H1 (cell line): ENCODE data around the gene DNAJC16. TPM values are rescaled to one million over a fixed set of nuclear protein-coding genes. Genes with fewer than 3 reads are reported as not detected.

Experiments used
- CTCF ChIA-PET: fragments of 300-600 bp; sonication (Branson Sonifier 250); formaldehyde crosslinking; loops from one replicate; lab custom pipeline; 2021; ENCODE audit not compliant: partially characterized antibody; lab: Charles Lee
- POLR2A ChIA-PET: fragments of 300-600 bp; sonication (Branson Sonifier 250); formaldehyde crosslinking; loops from one replicate; lab custom pipeline; 2021; ENCODE audit warnings: inconsistent platforms; ENCODE audit not compliant: partially characterized antibody; lab: Charles Lee
- DNase-seq, 2 experiments: peaks; one replicate each; pipeline versions ENCODE4 v3.0.0 to v3.0.0-alpha.2; 2010 to 2022; ENCODE audit warnings: low spot score in 2 of 2, low read depth in 1 of 2, mixed read lengths in 1 of 2
- FAIRE-seq: peaks from 2 replicates; lab custom pipeline; 2011; peaks lifted over from hg19 to GRCh38; lab: Jason Lieb, UNC
- H2AFZ ChIP-seq: 2 replicates; pipeline ENCODE4 v1.8.1; 2012; ENCODE audit warnings: low read length, inconsistent platforms
- H2AK5ac ChIP-seq: 2 replicates; pipeline ENCODE4 v1.6.1; 2013; ENCODE audit warnings: low read depth, low read length
- H2BK120ac ChIP-seq: replicated peaks from 2 replicates; pipeline ENCODE3; 2013; ENCODE audit warnings: low read depth, low read length, inconsistent platforms
- H2BK12ac ChIP-seq: 2 replicates; pipeline ENCODE4 v1.6.1; 2013; ENCODE audit warnings: low read depth, low read length
- H2BK15ac ChIP-seq: 2 replicates; pipeline ENCODE4 v1.6.1; 2013; ENCODE audit warnings: low read length
- H2BK20ac ChIP-seq: 2 replicates; pipeline ENCODE4 v1.6.1; 2013; ENCODE audit warnings: low read length
- H2BK5ac ChIP-seq: 2 replicates; pipeline ENCODE4 v1.6.1; 2013; ENCODE audit warnings: low read depth, low read length
- H3K14ac ChIP-seq: 2 replicates; pipeline ENCODE4 v1.6.1; 2013; ENCODE audit warnings: inconsistent platforms; ENCODE audit not compliant: insufficient read length
- H3K18ac ChIP-seq: 2 replicates; pipeline ENCODE4 v1.6.1; 2013; ENCODE audit warnings: low read length; ENCODE audit errors: extremely low read depth
- H3K23ac ChIP-seq: 2 replicates; pipeline ENCODE4 v1.6.1; 2013; ENCODE audit warnings: inconsistent platforms; ENCODE audit not compliant: insufficient read length
- H3K23me2 ChIP-seq: 2 replicates; pipeline ENCODE4 v1.6.1; 2013; ENCODE audit warnings: low read depth, low read length
- H3K27ac ChIP-seq: 2 replicates; pipeline ENCODE4 v1.6.1; 2011; ENCODE audit warnings: low read depth, low read length, inconsistent platforms
- H3K27me3 ChIP-seq, 4 experiments: replicated peaks in 1 of 4; 1 replicate in 1 of 4; 2 replicates in 3 of 4; pipeline versions ENCODE4 v1.6.1 to v1.8.1; 2011 to 2013; ENCODE audit warnings: low read length in 3 of 4, mild to moderate bottlenecking in 3 of 4, inconsistent platforms in 2 of 4, mixed read lengths in 2 of 4, moderate library complexity in 1 of 4; ENCODE audit not compliant: control insufficient read depth in 3 of 4, insufficient read depth in 3 of 4; ENCODE audit errors: extremely low read depth in 1 of 4
- H3K36me3 ChIP-seq, 4 experiments: 2 replicates each; pipeline versions ENCODE4 v1.6.1 to v1.8.1; 2011 to 2013; ENCODE audit warnings: mild to moderate bottlenecking in 4 of 4, low read length in 3 of 4, moderate library complexity in 2 of 4, control low read depth in 1 of 4, inconsistent platforms in 1 of 4; ENCODE audit not compliant: insufficient read depth in 4 of 4, control insufficient read depth in 2 of 4
- H3K4ac ChIP-seq: replicated peaks from 2 replicates; pipeline ENCODE3; 2013; ENCODE audit warnings: low read length, low read depth, mixed read lengths, inconsistent platforms; ENCODE audit not compliant: insufficient read length
- H3K4me1 ChIP-seq, 4 experiments: replicated peaks in 1 of 4; 1 replicate in 1 of 4; 2 replicates in 3 of 4; pipeline versions ENCODE4 v1.6.1 to v1.8.1; 2011 to 2013; ENCODE audit warnings: low read length in 3 of 4, inconsistent platforms in 2 of 4, mixed read lengths in 1 of 4; ENCODE audit not compliant: insufficient read depth in 4 of 4, control insufficient read depth in 3 of 4
- H3K4me2 ChIP-seq, 2 experiments: 2 replicates each; pipeline versions ENCODE4 v1.6.1 to v1.8.1; 2011 to 2013; ENCODE audit warnings: low read depth in 2 of 2, low read length in 2 of 2, control low read depth in 1 of 2, inconsistent platforms in 1 of 2, mild to moderate bottlenecking in 1 of 2; ENCODE audit not compliant: insufficient read depth in 1 of 2
- H3K4me3 ChIP-seq, 4 experiments: fragments of 200-600, 300-600 bp in 1 of 4; sonication (generic), shearing (Covaris generic), sonication (Bioruptor Twin) in 1 of 4; 2 replicates each; pipeline versions ENCODE4 v1.5.1 to v1.8.1; 2011 to 2016; ENCODE audit warnings: low read length in 4 of 4, low read depth in 3 of 4, control low read depth in 2 of 4, inconsistent platforms in 2 of 4, mild to moderate bottlenecking in 2 of 4, mixed read lengths in 1 of 4, moderate library complexity in 1 of 4; ENCODE audit not compliant: insufficient read depth in 2 of 4; ENCODE audit errors: extremely low read depth in 1 of 4
- H3K56ac ChIP-seq: replicated peaks from 2 replicates; pipeline ENCODE3; 2013; ENCODE audit warnings: low read depth, mild to moderate bottlenecking, mixed read lengths, low read length, inconsistent platforms; ENCODE audit not compliant: insufficient read length
- H3K79me1 ChIP-seq: 2 replicates; pipeline ENCODE4 v1.6.1; 2013; ENCODE audit warnings: low read depth, low read length, control low read depth
- H3K79me2 ChIP-seq, 2 experiments: 2 replicates each; pipeline versions ENCODE4 v1.6.1 to v1.8.1; 2012 to 2013; ENCODE audit warnings: low read length in 2 of 2, mild to moderate bottlenecking in 2 of 2, inconsistent platforms in 1 of 2; ENCODE audit not compliant: insufficient read depth in 2 of 2, control insufficient read depth in 1 of 2
- H3K9ac ChIP-seq, 4 experiments: replicated peaks in 1 of 4; 1 replicate in 1 of 4; 2 replicates in 3 of 4; pipeline versions ENCODE4 v1.6.1 to v1.8.1; 2011 to 2013; ENCODE audit warnings: low read depth in 3 of 4, low read length in 3 of 4, control low read depth in 2 of 4, mild to moderate bottlenecking in 2 of 4, moderate library complexity in 2 of 4, inconsistent platforms in 1 of 4; ENCODE audit errors: extremely low read depth in 1 of 4
- H3K9me3 ChIP-seq, 2 experiments: 2 replicates each; pipeline versions ENCODE4 v1.6.1 to v1.8.1; 2012 to 2013; ENCODE audit warnings: mild to moderate bottlenecking in 2 of 2, moderate library complexity in 2 of 2, control low read depth in 1 of 2, inconsistent platforms in 1 of 2, low read depth in 1 of 2, low read length in 1 of 2, mixed read lengths in 1 of 2; ENCODE audit not compliant: insufficient read depth in 2 of 2
- H4K20me1 ChIP-seq, 2 experiments: replicated peaks in 1 of 2; 2 replicates each; pipeline versions ENCODE3 to v1.8.1; 2011 to 2013; ENCODE audit warnings: inconsistent platforms in 2 of 2, low read length in 2 of 2, mild to moderate bottlenecking in 1 of 2; ENCODE audit not compliant: insufficient read depth in 2 of 2, control insufficient read depth in 1 of 2
- H4K5ac ChIP-seq: 2 replicates; pipeline ENCODE4 v1.6.1; 2013; ENCODE audit warnings: low read length, low read depth, mixed read lengths, inconsistent platforms; ENCODE audit not compliant: insufficient read length
- H4K8ac ChIP-seq: 2 replicates; pipeline ENCODE4 v1.8.0; 2013; ENCODE audit warnings: mild to moderate bottlenecking, moderate library complexity, low read length, inconsistent platforms; ENCODE audit not compliant: insufficient read depth; ENCODE audit errors: extremely low read depth
- H4K91ac ChIP-seq: replicated peaks from 2 replicates; pipeline ENCODE3; 2013; ENCODE audit warnings: low read length, mixed read lengths, inconsistent platforms; ENCODE audit not compliant: insufficient read length
- BCL11A ChIP-seq, 2 experiments: IDR thresholded peaks; one replicate each; pipeline ENCODE4 v1.6.1; 2011; ENCODE audit warnings: low read depth in 2 of 2, low read length in 2 of 2, mild to moderate bottlenecking in 2 of 2
- BRCA1 ChIP-seq: IDR thresholded peaks from 2 replicates; pipeline ENCODE4 v1.6.1; 2012; ENCODE audit warnings: low read depth, low read length, improper control_type of control experiment
- CEBPB ChIP-seq: IDR thresholded peaks from 2 replicates; pipeline ENCODE4 v1.6.1; 2012; ENCODE audit warnings: low read depth, low read length
- CHD2 ChIP-seq: IDR thresholded peaks from 2 replicates; pipeline ENCODE4 v1.6.1; 2012; ENCODE audit warnings: low read length, improper control_type of control experiment
- FOSL1 ChIP-seq: IDR thresholded peaks from 2 replicates; pipeline ENCODE4 v1.6.1; 2011; ENCODE audit warnings: mild to moderate bottlenecking, low read depth, low read length, moderate library complexity; ENCODE audit not compliant: insufficient read depth
- RNF2 ChIP-seq: fragments of 200-900, 300-1000 bp; sonication (generic); IDR thresholded peaks from 2 replicates; pipeline ENCODE4 v1.7.1; 2016; ENCODE audit warnings: borderline replicate concordance, low read depth, mild to moderate bottlenecking, antibody characterized with exemption, low read length; ENCODE audit not compliant: poor library complexity, severe bottlenecking; ENCODE audit errors: missing control alignments
- SP1 ChIP-seq: IDR thresholded peaks from 2 replicates; pipeline ENCODE4 v1.6.1; 2011; ENCODE audit warnings: low read depth, low read length
- WGBS, 2 experiments: shearing (Covaris generic) in 1 of 2; methylation state at CpG; one replicate each; pipeline versions ENCODE4 v1.1.6 to v1.1.7; 2013 to 2015; ENCODE audit warnings: low lambda C conversion rate in 2 of 2, mixed read lengths in 2 of 2, inconsistent platforms in 1 of 2, low coverage in 1 of 2, missing lambda C conversion rate in 1 of 2; ENCODE audit not compliant: insufficient replicate concordance in 2 of 2, insufficient coverage in 1 of 2, insufficient read length in 1 of 2; ENCODE audit errors: extremely low coverage in 1 of 2, missing lambda C conversion rate in 1 of 2; 5-methylcytosine and 5-hydroxymethylcytosine counted together
- polyA plus RNA-seq, 7 experiments: library from polyadenylated mRNA; depleted of rRNA in 3 of 7; stranded (reverse) in 5 of 7; unstranded in 2 of 7; fragments of >200 nt in 5 of 7; fragments of 200-250 nt in 2 of 7; gene quantifications; 1 replicate in 5 of 7; 2 replicates in 1 of 7; 4 replicates in 1 of 7; pipeline versions ENCODE4 v1.2.1 to v1.2.3, GENCODE V29; 2011 to 2013; ENCODE audit warnings: missing spikeins in 2 of 7, mixed read lengths in 2 of 7
- total RNA-seq: library from RNA; stranded (reverse); fragmentation: NEBNext Ultra II Directional; extraction: Animal tissue kit (Norgen Biotek cat#: 25700); gene quantifications from 2 replicates; pipeline ENCODE4 v1.2.1, GENCODE V29; 2021

DNAJC16 gene
- total and polyA plus RNA-seq, 2 of the 8 experiments (the other 6 are each of a cell fraction or from before 2014, with no cell fraction given) = 7.9 to 23.3 TPM

- H3K23ac ChIP-seq = no peak overlapping the region
- no peak overlapping the region for H3K14ac ChIP-seq
- H3K9me3 ChIP-seq = no peaks in the 10 kb centered on the region
- H4K20me1 ChIP-seq = no peaks in the 10 kb centered on the region
- no peaks in the 10 kb centered on the region for H3K23me2 ChIP-seq
- H3K36me3 ChIP-seq = peaks cover 0 to 21% (median 6%) of the 10 kb centered on the region in 4 experiments; a peak in 5 of 8 replicates
- no peak overlapping the region for H4K91ac ChIP-seq
- no peak for DNase-seq
- H3K27ac ChIP-seq = no peak overlapping the region
- no peak overlapping the region for H3K56ac ChIP-seq
- no peak overlapping the region for H2AK5ac ChIP-seq
- ChIA-PET POLR2A (interaction anchor here (2.4 kb wide), 1 partner anchor 11 kb away, joined by 7 read pairs; the partner anchor contains the start of gene CASP9), CTCF (interaction anchor here (1.4 kb wide), 1 partner anchor 82 kb away, joined by 3 read pairs; no protein-coding TSS in a partner anchor)
- H4K5ac ChIP-seq = no peak overlapping the region
- no peak overlapping the region for H2BK15ac ChIP-seq
- H2BK120ac ChIP-seq = no peak overlapping the region
- no peak overlapping the region for H3K4me2 ChIP-seq
- peaks cover 3 to 15% (median 7%) of the 10 kb centered on the region in 4 experiments for H3K4me1 ChIP-seq
- no peak overlapping the region for H2AFZ ChIP-seq
- no peak overlapping the region for H2BK20ac ChIP-seq
- no peak overlapping the region for H3K4ac ChIP-seq
- H4K8ac ChIP-seq = no peak overlapping the region
- no peak for FAIRE-seq
- H3K9ac ChIP-seq = no peak overlapping the region
- no peak overlapping the region for H2BK5ac ChIP-seq
- H3K79me2 ChIP-seq = peaks cover 0 to 13% of the 10 kb centered on the region in 2 experiments; a peak in 2 of 4 replicates
- H3K18ac ChIP-seq = no peak overlapping the region
- H2BK12ac ChIP-seq = no peak overlapping the region
- no peak for TF ChIP-seq SP1
- no peak for TF ChIP-seq BRCA1
- no peak for TF ChIP-seq CHD2
- TF ChIP-seq RNF2 = no peak
- TF ChIP-seq FOSL1 = no peak
- no peak for TF ChIP-seq BCL11A (IDR thresholded peaks at IDR 0.05; ENCODE audit: low read depth in 2 of 2, low read length in 2 of 2)
- no peak for TF ChIP-seq CEBPB
- no peak overlapping the region for H3K4me3 ChIP-seq
- H3K27me3 ChIP-seq = no peaks in the 10 kb centered on the region
- H3K79me1 ChIP-seq = peaks cover 6% of the 10 kb centered on the region; the same call in 1 of the 2 replicates
- 95% methylated on average over 4 of the region's 4 CpGs; no CpG with 5 or more reads in 1 of the 2 experiments for WGBS, 2 experiments
Observed at GRCh38 chr1:15513192-15513591, 13.5 kb upstream of the DNAJC16 start.
